Mesenchymal stem cell (in vitro differentiated cells and primary cell): ENCODE results near the gene TWIST1.

Experiments used
- DNase-seq: peaks from one replicate; pipeline ENCODE4 v3.0.0-alpha.2; 2013
- H2AFZ ChIP-seq: one replicate; pipeline ENCODE4 v1.6.1; 2013; ENCODE audit warnings: low read depth, mild to moderate bottlenecking, control low read depth, inconsistent platforms, low read length, moderate library complexity
- H2AK5ac ChIP-seq: 2 replicates; pipeline ENCODE4 v1.6.1; 2013; ENCODE audit warnings: low read length, moderate library complexity, mild to moderate bottlenecking, inconsistent platforms; ENCODE audit not compliant: severe bottlenecking
- H2BK120ac ChIP-seq: one replicate; pipeline ENCODE4 v1.6.1; 2013; ENCODE audit warnings: low read depth, mild to moderate bottlenecking, inconsistent platforms, low read length, moderate library complexity
- H2BK12ac ChIP-seq, 2 experiments: one replicate each; pipeline ENCODE4 v1.6.1; 2013; ENCODE audit warnings: inconsistent platforms in 2 of 2, low read length in 2 of 2, mild to moderate bottlenecking in 2 of 2, moderate library complexity in 2 of 2, control low read depth in 1 of 2
- H2BK15ac ChIP-seq: one replicate; pipeline ENCODE4 v1.6.1; 2013; ENCODE audit warnings: mild to moderate bottlenecking, low read depth, inconsistent platforms; ENCODE audit not compliant: poor library complexity, severe bottlenecking
- H2BK5ac ChIP-seq: 2 replicates; pipeline ENCODE4 v1.6.1; 2013; ENCODE audit warnings: low read depth, mild to moderate bottlenecking, low read length, control low read depth, inconsistent platforms; ENCODE audit not compliant: poor library complexity, severe bottlenecking
- H3K14ac ChIP-seq, 2 experiments: one replicate each; pipeline ENCODE4 v1.6.1; 2013; ENCODE audit warnings: inconsistent platforms in 2 of 2, low read length in 2 of 2, control low read depth in 1 of 2, mild to moderate bottlenecking in 1 of 2, moderate library complexity in 1 of 2
- H3K18ac ChIP-seq, 2 experiments: one replicate each; pipeline ENCODE4 v1.6.1; 2013; ENCODE audit warnings: inconsistent platforms in 2 of 2, low read length in 2 of 2, control low read depth in 1 of 2, low read depth in 1 of 2, mild to moderate bottlenecking in 1 of 2
- H3K23ac ChIP-seq, 2 experiments: one replicate each; pipeline ENCODE4 v1.6.1; 2013; ENCODE audit warnings: inconsistent platforms in 2 of 2, low read length in 2 of 2, mild to moderate bottlenecking in 2 of 2, moderate library complexity in 2 of 2, control low read depth in 1 of 2
- H3K27ac ChIP-seq: 2 replicates; pipeline ENCODE4 v1.5.1; 2013; ENCODE audit warnings: mild to moderate bottlenecking, moderate library complexity, low read length, control low read depth, inconsistent platforms; ENCODE audit not compliant: poor library complexity, severe bottlenecking
- H3K27me3 ChIP-seq, 2 experiments: 2 replicates each; pipeline versions ENCODE4 v1.6.1 to v1.7.0; 2013; ENCODE audit warnings: low read length in 2 of 2, mild to moderate bottlenecking in 2 of 2, moderate library complexity in 2 of 2, control low read depth in 1 of 2, inconsistent platforms in 1 of 2; ENCODE audit not compliant: control insufficient read depth in 1 of 2, insufficient read depth in 1 of 2
- H3K36me3 ChIP-seq, 2 experiments: 2 replicates each; pipeline versions ENCODE4 v1.6.1 to v1.7.0; 2013; ENCODE audit warnings: low read length in 2 of 2, control low read depth in 1 of 2, inconsistent platforms in 1 of 2, low read depth in 1 of 2, mild to moderate bottlenecking in 1 of 2; ENCODE audit not compliant: insufficient read depth in 2 of 2, control insufficient read depth in 1 of 2
- H3K4ac ChIP-seq, 2 experiments: one replicate each; pipeline ENCODE4 v1.6.1; 2013; ENCODE audit warnings: inconsistent platforms in 2 of 2, low read length in 2 of 2, mild to moderate bottlenecking in 2 of 2, moderate library complexity in 2 of 2, control low read depth in 1 of 2, low read depth in 1 of 2
- H3K4me1 ChIP-seq: 2 replicates; pipeline ENCODE4 v1.6.1; 2013; ENCODE audit warnings: low read depth, low read length, control low read depth; ENCODE audit not compliant: control insufficient read depth, insufficient read depth
- H3K4me2 ChIP-seq: 2 replicates; pipeline ENCODE4 v1.6.1; 2013; ENCODE audit warnings: low read length, mild to moderate bottlenecking, inconsistent platforms; ENCODE audit not compliant: poor library complexity, severe bottlenecking
- H3K4me3 ChIP-seq, 2 experiments: 2 replicates each; pipeline versions ENCODE4 v1.5.1 to v1.7.0; 2013; ENCODE audit warnings: low read length in 2 of 2, mild to moderate bottlenecking in 2 of 2, control low read depth in 1 of 2, low read depth in 1 of 2; ENCODE audit not compliant: insufficient read depth in 1 of 2
- H3K79me1 ChIP-seq: replicated peaks from 2 replicates; pipeline ENCODE4 v1.6.1; 2013; ENCODE audit warnings: mild to moderate bottlenecking, control low read depth, low read length, inconsistent platforms; ENCODE audit not compliant: poor library complexity, severe bottlenecking
- H3K9ac ChIP-seq: 2 replicates; pipeline ENCODE4 v1.7.0; 2013; ENCODE audit warnings: mild to moderate bottlenecking, low read length, moderate library complexity
- H3K9me3 ChIP-seq: 2 replicates; pipeline ENCODE4 v1.7.0; 2013; ENCODE audit warnings: mild to moderate bottlenecking, low read length; ENCODE audit not compliant: control insufficient read depth
- H4K8ac ChIP-seq: one replicate; pipeline ENCODE4 v1.6.1; 2013; ENCODE audit warnings: inconsistent platforms, mild to moderate bottlenecking, low read length, moderate library complexity
- H4K91ac ChIP-seq: one replicate; pipeline ENCODE4 v1.6.1; 2013; ENCODE audit warnings: mild to moderate bottlenecking, low read length, inconsistent platforms
- WGBS: methylation state at CpG from one replicate; pipeline ENCODE4 v1.1.7; 2013; ENCODE audit warnings: mixed read lengths; 5-methylcytosine and 5-hydroxymethylcytosine counted together

Gene TWIST1

DNA sequence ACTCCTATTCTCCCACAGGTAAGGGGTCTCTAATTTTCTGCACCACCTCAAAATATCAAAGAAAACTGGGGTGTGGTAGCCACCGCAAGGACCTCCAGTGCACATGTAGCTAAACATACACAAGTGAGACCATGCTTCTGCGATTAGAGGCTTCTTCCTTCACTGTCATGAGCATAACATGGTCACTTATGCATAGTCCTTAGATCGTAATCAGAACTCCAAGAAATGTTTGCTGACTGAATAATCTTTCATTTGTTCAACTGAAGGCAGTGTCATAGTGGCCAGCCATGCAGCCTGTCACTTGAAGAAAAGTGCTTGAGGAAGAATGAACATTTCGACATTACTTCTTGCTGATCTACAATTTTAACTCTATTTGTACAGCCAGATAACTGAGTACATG is 14.6 kb downstream of the TWIST1 start:
- Histone ChIP-seq H3K9me3 (no peaks in the 10 kb centered on the region), H2AFZ (no peak overlapping the region), H2BK12ac (no peak overlapping the region), H3K9ac (no peak overlapping the region), H2AK5ac (no peak overlapping the region), H3K27ac (no peak overlapping the region), H2BK120ac (no peak overlapping the region), H3K4me2 (no peak overlapping the region), H4K8ac (no peak overlapping the region), H3K4me3 (no peak overlapping the region), H3K36me3 (no peaks in the 10 kb centered on the region), H3K79me1 (peaks cover 3% of the 10 kb centered on the region), H3K14ac (no peak overlapping the region), H3K18ac (no peak overlapping the region), H2BK15ac (no peak overlapping the region), H3K23ac (no peak overlapping the region), H3K4me1 (peaks cover 6% of the 10 kb centered on the region), H2BK5ac (no peak overlapping the region), H3K27me3 (no peaks in the 10 kb centered on the region), H3K4ac (no peak overlapping the region), H4K91ac (no peak overlapping the region)
- no peak for DNase-seq
- WGBS, result 95% methylated on average over 3 of the region's 4 CpGs

DNA sequence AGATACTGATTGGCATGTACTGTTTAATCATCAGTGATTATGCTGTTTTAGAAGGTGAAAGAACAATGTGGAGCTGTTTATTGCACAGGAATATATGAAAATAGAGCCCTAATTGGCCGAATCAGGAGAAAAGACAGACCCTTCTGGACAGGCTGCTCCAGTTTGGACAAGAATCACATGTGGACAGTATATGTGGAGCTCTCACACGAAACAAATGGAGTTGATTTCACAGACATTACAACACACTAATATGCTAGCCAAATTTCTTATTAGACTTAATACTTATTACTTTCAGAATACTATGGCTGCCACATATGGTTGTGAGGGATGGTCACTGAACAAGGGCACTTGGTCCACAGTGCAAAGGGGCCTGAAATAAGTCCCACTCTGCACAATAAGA is 15.5 kb downstream of the TWIST1 start:
- no peak overlapping the region for H2AFZ ChIP-seq
- no peak overlapping the region for H3K27ac ChIP-seq
- H3K23ac ChIP-seq, result no peak overlapping the region
- H4K91ac ChIP-seq, result no peak overlapping the region
- H2BK5ac ChIP-seq, result no peak overlapping the region
- H3K4ac ChIP-seq, result no peak overlapping the region
- peak overlapping the region; percentile 71 for H3K9ac ChIP-seq
- WGBS, result 83% methylated on average over 1 of the region's 2 CpGs
- H2BK120ac ChIP-seq, result no peak overlapping the region
- H2BK12ac ChIP-seq, result no peak overlapping the region
- H3K9me3 ChIP-seq, result no peaks in the 10 kb centered on the region
- no peak overlapping the region for H3K18ac ChIP-seq
- no peaks in the 10 kb centered on the region for H3K36me3 ChIP-seq
- H3K14ac ChIP-seq, result no peak overlapping the region
- no peak for DNase-seq
- no peak overlapping the region for H2BK15ac ChIP-seq
- no peak overlapping the region for H2AK5ac ChIP-seq
- H3K4me1 ChIP-seq, result peaks cover 6% of the 10 kb centered on the region
- H4K8ac ChIP-seq, result no peak overlapping the region
- no peak overlapping the region for H3K4me2 ChIP-seq
- H3K79me1 ChIP-seq, result peaks cover 3% of the 10 kb centered on the region
- H3K27me3 ChIP-seq, result no peaks in the 10 kb centered on the region
- peak overlapping the region in 1 of 2 experiments; percentile 62 for H3K4me3 ChIP-seq

DNA sequence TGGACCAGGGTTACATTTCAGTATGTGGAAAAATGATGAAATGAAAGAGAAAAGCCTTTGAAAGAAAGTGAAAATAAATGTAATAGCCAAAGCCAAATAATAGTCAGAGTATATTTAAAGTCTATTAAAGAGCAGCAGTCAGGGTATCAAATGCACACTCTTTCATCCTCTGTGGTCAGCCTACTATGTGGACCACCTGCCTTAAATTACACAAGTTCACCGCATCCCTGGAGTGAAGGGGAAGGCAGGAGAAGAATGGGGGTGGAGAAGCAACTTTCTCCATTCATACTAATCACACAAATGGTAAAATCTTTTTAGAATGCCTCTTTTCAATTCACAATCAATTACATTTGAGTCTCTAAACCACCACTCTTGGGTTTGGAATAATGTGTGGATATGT is 16.0 kb downstream of the TWIST1 start:
- no peak overlapping the region for H2BK5ac ChIP-seq

DNA sequence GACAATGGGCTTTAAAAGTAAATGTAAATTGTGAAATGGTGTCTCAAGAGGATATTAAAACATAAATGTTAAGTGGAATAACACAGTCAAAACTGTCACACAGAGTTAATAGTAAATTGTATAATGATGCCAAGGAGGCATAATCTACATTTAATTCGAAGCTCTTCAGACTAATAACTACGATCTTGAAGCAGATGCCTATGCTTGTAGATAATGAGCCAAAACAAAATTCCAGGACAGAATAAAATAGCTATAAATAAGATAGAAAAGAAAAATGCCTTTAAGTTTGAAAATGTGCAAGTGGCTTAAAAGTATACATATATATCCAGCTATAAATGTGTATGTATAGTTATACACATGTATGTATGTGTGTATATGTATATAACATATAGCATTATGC is 17.5 kb downstream of the TWIST1 start:
- H3K23ac ChIP-seq, result no peak overlapping the region
- H3K4me1 ChIP-seq, result no peaks in the 10 kb centered on the region
- no peak overlapping the region for H3K4me2 ChIP-seq
- no peak overlapping the region for H2BK12ac ChIP-seq
- H3K27me3 ChIP-seq, result no peaks in the 10 kb centered on the region
- no peak overlapping the region for H4K8ac ChIP-seq
- no peak for DNase-seq
- no peaks in the 10 kb centered on the region for H3K9me3 ChIP-seq
- no peak overlapping the region for H2AK5ac ChIP-seq
- no peak overlapping the region for H2BK120ac ChIP-seq
- H3K4ac ChIP-seq, result no peak overlapping the region
- H2AFZ ChIP-seq, result no peak overlapping the region
- no peak overlapping the region for H2BK15ac ChIP-seq
- no peaks in the 10 kb centered on the region for H3K36me3 ChIP-seq
- no peaks in the 10 kb centered on the region for H3K79me1 ChIP-seq
- no peak overlapping the region for H2BK5ac ChIP-seq
- no peak overlapping the region for H4K91ac ChIP-seq
- H3K9ac ChIP-seq, result peak overlapping the region; percentile 49
- no peak overlapping the region for H3K27ac ChIP-seq
- H3K14ac ChIP-seq, result no peak overlapping the region
- H3K4me3 ChIP-seq, result no peak overlapping the region
- no peak overlapping the region for H3K18ac ChIP-seq
- WGBS, result no CpG with 5 or more reads among the region's 2 CpGs

More for the DNA sequence above, 16.0 kb downstream of the TWIST1 start:
- H2BK15ac ChIP-seq, result no peak overlapping the region
- H2AFZ ChIP-seq, result no peak overlapping the region
- no peak overlapping the region for H2BK12ac ChIP-seq
- no peak overlapping the region for H2BK120ac ChIP-seq
- H3K36me3 ChIP-seq, result no peaks in the 10 kb centered on the region
- H3K4me3 ChIP-seq, result peak overlapping the region in 1 of 2 experiments; percentile 62
- H3K9ac ChIP-seq, result peak overlapping the region; percentile 71
- 80% methylated on average over 1 of the region's 1 CpG for WGBS
- no peak overlapping the region for H4K8ac ChIP-seq
- no peaks in the 10 kb centered on the region for H3K27me3 ChIP-seq
- peaks cover 1% of the 10 kb centered on the region for H3K79me1 ChIP-seq
- no peak for DNase-seq
- no peak overlapping the region for H3K27ac ChIP-seq
- no peak overlapping the region for H3K4ac ChIP-seq
- H3K9me3 ChIP-seq, result no peaks in the 10 kb centered on the region
- H3K4me1 ChIP-seq, result peaks cover 4% of the 10 kb centered on the region
- no peak overlapping the region for H3K14ac ChIP-seq
- no peak overlapping the region for H4K91ac ChIP-seq
- H3K4me2 ChIP-seq, result no peak overlapping the region
- H3K23ac ChIP-seq, result no peak overlapping the region
- no peak overlapping the region for H2AK5ac ChIP-seq
- H3K18ac ChIP-seq, result no peak overlapping the region
